Measurements from ENCODE around the gene RABL3.
A peak's percentile ranks its signal among the peaks of the same experiment; 100 is the strongest.
"Not testable (repeated sequence)": the region's sequence is repeated elsewhere in the genome, so short reads cannot be mapped to it uniquely, and the experiment has no call there.

The RABL3 gene

DNA sequence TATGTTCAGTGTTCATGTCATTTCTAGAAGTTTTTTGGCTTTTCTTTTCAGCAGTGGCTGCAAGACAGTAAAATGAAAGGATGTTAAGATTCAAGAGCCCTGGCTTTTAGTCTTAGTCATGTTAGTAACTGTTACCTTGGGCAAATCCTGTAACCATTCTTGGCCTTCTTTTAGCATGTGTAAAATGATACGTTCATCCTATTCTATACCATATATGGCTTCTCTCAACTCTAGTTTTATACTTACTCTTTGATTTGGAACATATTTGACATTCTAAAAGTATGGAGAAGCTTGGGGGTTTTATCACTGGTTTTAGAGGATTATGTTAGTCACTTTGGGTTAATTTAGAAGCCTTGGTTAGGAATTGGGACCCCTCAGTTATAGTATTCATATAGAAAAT, 20.3 kb upstream of the RABL3 start:
- Mint-ChIP-seq H3K4me1 (peaks cover 56% of the 10 kb centered on the region), H3K4me3 (no peak overlapping the region), H3K9me3 (no peaks in the 10 kb centered on the region), H3K36me3 (no peaks in the 10 kb centered on the region), H3K27ac (no peak overlapping the region)
- ATAC-seq (no peak), DNase-seq (ENCODE audit: low spot score in 2 of 2) (no peak)

DNA sequence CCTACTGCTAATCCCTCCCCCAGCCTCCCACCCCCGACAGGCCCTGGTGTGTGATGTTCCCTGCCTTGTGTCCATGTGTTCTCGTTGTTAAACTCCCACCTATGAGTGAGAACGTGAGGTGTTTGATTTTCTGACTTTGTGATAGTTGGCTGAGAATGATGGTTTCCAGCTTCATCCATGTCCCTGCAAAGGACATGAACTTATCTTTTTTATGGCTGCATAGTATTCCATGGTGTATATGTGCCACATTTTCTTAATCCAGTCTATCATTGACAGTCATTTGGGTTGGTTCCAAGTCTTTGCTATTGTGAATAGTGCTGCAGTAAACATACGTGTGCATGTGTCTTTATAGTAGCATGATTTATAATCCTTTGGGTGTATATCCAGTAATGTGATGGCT, 16.2 kb upstream of the RABL3 start:
- not testable (repeated sequence) for ATAC-seq; DNase-seq (ENCODE audit: low spot score in 2 of 2); H3K27ac Mint-ChIP-seq; H3K4me3 Mint-ChIP-seq; H3K36me3 Mint-ChIP-seq; H3K9me3 Mint-ChIP-seq
- H3K4me1 Mint-ChIP-seq = peaks cover 43% of the 10 kb centered on the region

DNA sequence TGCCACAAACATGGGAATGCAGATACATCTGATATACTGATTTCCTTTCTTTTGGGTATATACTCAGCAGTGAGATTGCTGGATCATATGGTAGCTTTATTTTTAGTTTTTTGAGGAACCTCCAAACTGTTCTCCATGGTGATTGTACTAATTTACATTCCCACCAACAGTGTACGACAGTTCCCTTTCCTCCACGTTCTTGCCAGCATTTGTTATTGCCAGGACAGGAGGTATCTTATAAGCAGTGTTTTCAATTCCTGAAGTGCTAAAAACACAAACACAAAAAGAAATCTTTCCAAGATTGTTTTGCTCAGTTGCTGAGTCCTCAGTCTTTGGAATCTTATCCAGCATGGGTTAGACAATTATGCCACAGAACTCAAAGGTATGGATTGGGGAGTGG, 13.7 kb upstream of the RABL3 start:
- ATAC-seq (no peak), DNase-seq (ENCODE audit: low spot score in 2 of 2) (no peak)
- no peak overlapping the region for H3K27ac Mint-ChIP-seq
- H3K36me3 Mint-ChIP-seq = peaks cover 12% of the 10 kb centered on the region
- H3K4me3 Mint-ChIP-seq = no peak overlapping the region
- H3K4me1 Mint-ChIP-seq = peaks cover 41% of the 10 kb centered on the region
- no peaks in the 10 kb centered on the region for H3K9me3 Mint-ChIP-seq

DNA sequence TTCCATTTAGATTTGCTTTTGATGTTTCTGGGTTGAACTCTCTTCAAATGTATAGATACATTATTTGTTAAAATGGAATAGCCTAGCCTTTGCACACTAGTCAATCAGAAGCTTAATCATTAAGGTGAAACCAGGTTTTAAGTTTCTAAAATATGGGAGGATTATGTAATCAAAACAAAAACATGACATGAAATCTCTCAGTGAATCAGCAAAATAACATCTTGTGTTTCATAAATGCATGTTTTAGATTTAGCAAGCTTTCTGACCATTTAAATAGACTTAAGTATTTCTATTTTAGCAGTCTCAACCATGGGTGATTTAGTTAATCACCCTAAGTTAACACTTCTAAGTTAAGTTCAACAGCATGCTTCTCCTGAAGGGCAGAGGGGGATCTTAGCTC, 11.5 kb upstream of the RABL3 start:
- DNase-seq (ENCODE audit: low spot score in 2 of 2) (no peak), ATAC-seq (no peak)
- H3K4me1 Mint-ChIP-seq = peaks cover 22% of the 10 kb centered on the region
- no peak overlapping the region for H3K4me3 Mint-ChIP-seq
- H3K27ac Mint-ChIP-seq = no peak overlapping the region
- H3K9me3 Mint-ChIP-seq = no peaks in the 10 kb centered on the region
- H3K36me3 Mint-ChIP-seq = peaks cover 22% of the 10 kb centered on the region

DNA sequence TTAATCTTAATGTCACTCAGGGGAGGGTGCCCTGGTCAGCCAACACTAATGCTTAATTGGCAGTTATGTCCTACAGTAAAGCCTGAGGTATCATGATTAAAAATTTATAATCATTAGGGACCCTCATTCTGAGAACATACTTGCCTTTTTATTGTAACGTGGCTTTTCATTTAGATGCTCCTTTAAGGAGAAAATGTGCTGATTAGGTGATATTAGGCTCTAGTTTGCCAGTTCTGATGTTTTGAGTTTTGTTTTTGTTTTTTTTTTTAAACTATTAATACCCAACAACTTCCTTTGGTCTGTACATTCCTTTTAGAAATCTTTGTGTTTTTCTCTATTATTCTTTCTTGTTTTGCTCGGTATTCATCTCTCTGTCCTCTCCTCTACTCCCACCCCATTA, 10.5 kb upstream of the RABL3 start:
- no peak for ATAC-seq
- no peaks in the 10 kb centered on the region for H3K9me3 Mint-ChIP-seq
- peaks cover 22% of the 10 kb centered on the region for H3K36me3 Mint-ChIP-seq
- no peak for DNase-seq (ENCODE audit: low spot score in 2 of 2)
- no peak overlapping the region for H3K27ac Mint-ChIP-seq
- no peak overlapping the region for H3K4me3 Mint-ChIP-seq
- H3K4me1 Mint-ChIP-seq = peaks cover 21% of the 10 kb centered on the region

DNA sequence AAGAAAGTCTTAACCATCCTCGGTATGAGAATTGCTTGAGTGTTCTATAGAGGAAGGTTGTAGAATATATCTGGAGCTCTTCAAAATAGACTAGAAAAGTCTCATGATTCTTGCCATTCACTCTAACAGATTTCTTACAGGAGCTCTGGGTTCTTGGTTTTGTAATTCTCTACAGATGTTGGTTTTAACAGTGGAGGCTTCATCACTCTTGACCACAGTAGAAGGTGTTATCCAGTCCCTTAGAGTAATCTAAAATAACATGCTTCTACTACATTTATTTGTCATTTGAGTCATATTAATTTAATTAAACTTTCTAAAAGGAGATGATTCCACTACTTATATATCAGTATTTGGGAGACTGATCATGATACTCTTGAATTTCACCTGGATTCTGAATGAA, 9.9 kb upstream of the RABL3 start:
- Mint-ChIP-seq H3K9me3 (no peaks in the 10 kb centered on the region), H3K36me3 (peaks cover 22% of the 10 kb centered on the region), H3K4me1 (peaks cover 20% of the 10 kb centered on the region), H3K4me3 (no peak overlapping the region), H3K27ac (no peak overlapping the region)
- no peak for DNase-seq (ENCODE audit: low spot score in 2 of 2)
- no peak for ATAC-seq

DNA sequence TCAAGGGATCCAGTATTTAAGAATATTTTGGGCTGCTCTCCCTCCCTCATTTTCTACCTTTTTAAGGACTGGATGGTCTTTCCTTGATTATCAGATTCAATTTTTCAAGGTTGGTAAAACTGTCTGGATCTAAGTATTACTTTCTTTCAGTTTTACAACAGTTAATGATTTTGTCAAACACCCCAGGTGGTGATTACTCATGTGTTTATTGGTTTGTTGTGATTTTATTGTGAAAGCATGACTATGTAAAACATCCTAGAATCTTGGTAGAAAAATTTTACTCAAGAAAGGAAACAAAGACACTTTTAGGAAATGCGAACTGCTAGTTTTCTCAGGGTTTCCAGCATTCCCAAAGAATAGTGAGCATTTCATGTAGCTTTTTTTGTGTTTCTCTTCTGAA, 7.5 kb upstream of the RABL3 start:
- DNase-seq (ENCODE audit: low spot score in 2 of 2) (no peak), ATAC-seq (no peak)
- Mint-ChIP-seq H3K9me3 (no peaks in the 10 kb centered on the region), H3K36me3 (peaks cover 22% of the 10 kb centered on the region), H3K4me1 (peaks cover 21% of the 10 kb centered on the region), H3K27ac (no peak overlapping the region), H3K4me3 (no peak overlapping the region)

DNA sequence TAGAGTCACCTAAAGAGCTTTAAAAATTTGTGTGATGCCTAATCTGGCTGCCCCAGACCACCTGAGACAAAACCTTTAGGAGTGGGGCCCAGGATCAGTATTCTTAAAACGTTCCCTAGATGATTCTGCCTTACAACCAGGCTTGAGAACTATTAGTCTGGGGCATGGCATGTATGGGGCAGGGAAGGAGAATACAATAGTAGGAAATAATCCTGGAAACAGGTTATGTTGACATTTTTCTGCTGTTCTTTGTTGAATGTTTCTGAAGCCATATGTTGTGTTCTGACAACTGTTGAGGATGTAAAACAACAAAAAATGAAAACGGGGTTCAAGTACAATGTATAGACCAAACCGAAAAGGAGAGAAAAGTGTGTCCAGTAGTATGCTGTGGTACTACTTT, 3.1 kb upstream of the RABL3 start:
- Mint-ChIP-seq H3K36me3 (peaks cover 14% of the 10 kb centered on the region), H3K4me3 (no peak overlapping the region), H3K27ac (no peak overlapping the region), H3K4me1 (peaks cover 27% of the 10 kb centered on the region), H3K9me3 (no peaks in the 10 kb centered on the region)
- DNase-seq (ENCODE audit: low spot score in 2 of 2) = no peak
- no peak for ATAC-seq

DNA sequence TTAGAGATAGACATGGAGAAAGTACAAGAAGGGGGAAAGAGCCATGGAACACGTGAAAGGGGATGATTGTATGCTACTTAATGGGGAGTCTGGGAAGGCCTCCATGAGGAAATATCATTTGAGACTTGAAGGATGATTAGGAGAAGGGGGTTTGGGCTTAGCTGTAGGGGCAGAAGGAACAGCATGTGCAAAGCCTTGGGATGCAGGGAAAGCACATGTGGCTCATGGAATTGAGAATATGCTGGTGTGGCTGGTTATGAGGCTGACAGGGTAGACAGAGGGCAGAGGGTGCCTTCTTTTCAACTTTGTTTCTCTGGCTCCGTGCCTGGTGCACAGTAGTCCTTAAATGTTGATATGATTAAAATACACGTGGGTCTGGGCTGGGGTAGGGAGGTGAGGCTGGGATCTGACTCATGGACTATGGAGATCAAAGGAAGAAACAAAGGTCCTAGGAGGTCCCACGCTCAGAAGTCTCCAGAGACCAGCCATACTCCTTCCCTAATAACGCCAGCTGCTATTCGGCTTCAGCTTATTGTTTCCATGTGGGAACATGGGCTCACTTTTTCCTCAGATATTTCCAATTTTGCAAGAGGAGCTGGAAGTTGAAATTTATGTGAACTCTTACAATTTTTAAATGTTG, 1.4 kb upstream of the RABL3 start:
- no peak for ATAC-seq
- Mint-ChIP-seq H3K36me3 (peaks cover 10% of the 10 kb centered on the region), H3K4me1 (peaks cover 27% of the 10 kb centered on the region), H3K9me3 (no peaks in the 10 kb centered on the region), H3K27ac (peak overlapping the region; percentile 97), H3K4me3 (peak overlapping the region; percentile 90)
- no peak for DNase-seq (ENCODE audit: low spot score in 2 of 2)

DNA sequence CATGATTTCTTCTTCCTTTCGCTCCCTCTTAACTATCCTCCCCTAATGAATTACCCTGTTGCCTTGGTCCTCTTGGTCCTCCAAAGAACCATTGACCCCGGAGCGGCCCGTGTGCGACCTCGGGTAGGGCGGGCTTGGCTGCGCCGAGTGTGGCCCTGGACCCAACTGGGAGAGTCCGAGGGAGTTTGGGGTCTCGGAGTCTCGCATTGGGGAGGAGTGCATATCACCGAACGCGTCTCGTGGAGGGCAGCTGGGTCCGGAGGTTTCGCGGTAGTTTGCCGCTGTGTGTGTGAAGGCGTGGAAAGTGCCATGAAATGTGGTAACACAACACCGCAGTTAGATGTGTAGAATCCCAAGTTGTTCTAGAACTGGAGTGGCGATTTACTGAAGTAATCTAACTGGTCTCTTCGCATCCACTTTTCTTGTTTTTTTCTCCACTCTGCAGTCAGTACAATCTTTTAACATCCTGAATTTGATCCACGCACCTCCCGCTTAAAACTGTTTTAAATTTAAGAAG, 591 bp upstream of the RABL3 start:
- DNase-seq (ENCODE audit: low spot score in 2 of 2) (no peak), ATAC-seq (peak; percentile 35)
- H3K4me1 Mint-ChIP-seq = peaks cover 27% of the 10 kb centered on the region
- H3K9me3 Mint-ChIP-seq = no peaks in the 10 kb centered on the region
- H3K36me3 Mint-ChIP-seq = peaks cover 10% of the 10 kb centered on the region
- H3K27ac Mint-ChIP-seq = peak overlapping the region; percentile 97
- H3K4me3 Mint-ChIP-seq = peak overlapping the region; percentile 90

DNA sequence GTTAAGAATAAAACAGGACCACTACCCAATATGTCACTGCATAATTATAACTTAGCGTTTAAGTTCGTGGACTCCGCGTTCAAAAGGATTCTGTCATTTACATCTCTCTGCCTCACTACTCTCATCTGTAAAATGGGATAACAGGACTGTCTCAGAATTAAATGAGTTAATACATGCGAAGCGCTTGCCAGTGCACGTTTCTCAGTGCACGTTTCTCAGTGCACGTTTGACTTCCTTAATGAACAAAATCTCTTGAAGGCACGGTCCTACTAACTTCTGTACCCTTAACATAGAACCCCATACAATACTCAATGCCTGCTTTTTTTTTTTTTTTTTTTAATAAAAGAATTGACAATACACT, 499 bp downstream of the RABL3 start:
- Mint-ChIP-seq H3K27ac (peak overlapping the region; percentile 97), H3K4me3 (peak overlapping the region; percentile 90), H3K9me3 (peaks cover 3% of the 10 kb centered on the region), H3K4me1 (peaks cover 27% of the 10 kb centered on the region), H3K36me3 (peaks cover 10% of the 10 kb centered on the region)
- DNase-seq (ENCODE audit: low spot score in 2 of 2) (peak in 1 of 2 donors; percentile 50), ATAC-seq (peak; percentile 1)

DNA sequence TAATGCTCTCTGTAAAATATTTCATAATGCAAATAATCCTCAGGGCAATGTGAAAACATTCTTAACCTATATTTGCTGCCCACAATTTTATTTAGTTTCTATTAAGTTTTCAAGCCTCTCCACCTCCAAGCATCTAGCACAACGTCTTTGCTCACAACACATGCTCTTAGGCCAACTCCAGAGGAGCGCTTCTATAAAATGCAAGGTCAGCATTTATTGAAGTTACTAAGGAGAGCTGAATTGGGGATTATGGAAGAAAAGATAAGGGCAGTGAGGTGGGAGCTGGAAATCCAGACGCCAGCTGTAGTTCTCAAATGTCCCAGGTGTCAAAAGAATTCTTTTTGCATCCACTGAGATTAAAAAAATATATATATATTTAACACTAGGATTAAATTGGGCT, 996 bp downstream of the RABL3 start:
- Mint-ChIP-seq H3K36me3 (peaks cover 10% of the 10 kb centered on the region), H3K27ac (peak overlapping the region; percentile 97), H3K9me3 (peaks cover 3% of the 10 kb centered on the region), H3K4me1 (peaks cover 27% of the 10 kb centered on the region), H3K4me3 (peak overlapping the region; percentile 90)
- ATAC-seq (no peak), DNase-seq (ENCODE audit: low spot score in 2 of 2) (no peak)

DNA sequence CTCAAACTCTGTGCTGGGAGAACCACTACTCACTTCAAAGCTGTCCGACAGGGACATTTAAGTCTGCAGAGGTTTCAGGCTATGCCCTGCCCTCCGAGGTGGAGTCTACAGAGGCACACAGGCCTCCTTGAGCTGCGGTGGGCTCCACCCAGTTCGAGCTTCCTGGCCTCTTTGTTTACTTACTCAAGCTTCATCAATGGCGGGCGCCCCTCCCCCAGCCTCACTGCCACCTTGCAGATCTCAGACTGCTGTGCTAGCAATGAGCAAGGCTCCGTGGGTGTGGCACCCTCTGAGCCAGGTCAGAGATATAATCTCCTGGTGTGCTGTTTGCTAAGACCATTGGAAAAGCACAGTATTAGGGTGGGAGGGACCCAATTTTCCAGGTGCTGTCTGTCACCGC, 4.3 kb downstream of the RABL3 start:
- H3K9me3 Mint-ChIP-seq; H3K27ac Mint-ChIP-seq; H3K4me3 Mint-ChIP-seq; H3K36me3 Mint-ChIP-seq; ATAC-seq; H3K4me1 Mint-ChIP-seq; DNase-seq (ENCODE audit: low spot score in 2 of 2): not testable (repeated sequence)

DNA sequence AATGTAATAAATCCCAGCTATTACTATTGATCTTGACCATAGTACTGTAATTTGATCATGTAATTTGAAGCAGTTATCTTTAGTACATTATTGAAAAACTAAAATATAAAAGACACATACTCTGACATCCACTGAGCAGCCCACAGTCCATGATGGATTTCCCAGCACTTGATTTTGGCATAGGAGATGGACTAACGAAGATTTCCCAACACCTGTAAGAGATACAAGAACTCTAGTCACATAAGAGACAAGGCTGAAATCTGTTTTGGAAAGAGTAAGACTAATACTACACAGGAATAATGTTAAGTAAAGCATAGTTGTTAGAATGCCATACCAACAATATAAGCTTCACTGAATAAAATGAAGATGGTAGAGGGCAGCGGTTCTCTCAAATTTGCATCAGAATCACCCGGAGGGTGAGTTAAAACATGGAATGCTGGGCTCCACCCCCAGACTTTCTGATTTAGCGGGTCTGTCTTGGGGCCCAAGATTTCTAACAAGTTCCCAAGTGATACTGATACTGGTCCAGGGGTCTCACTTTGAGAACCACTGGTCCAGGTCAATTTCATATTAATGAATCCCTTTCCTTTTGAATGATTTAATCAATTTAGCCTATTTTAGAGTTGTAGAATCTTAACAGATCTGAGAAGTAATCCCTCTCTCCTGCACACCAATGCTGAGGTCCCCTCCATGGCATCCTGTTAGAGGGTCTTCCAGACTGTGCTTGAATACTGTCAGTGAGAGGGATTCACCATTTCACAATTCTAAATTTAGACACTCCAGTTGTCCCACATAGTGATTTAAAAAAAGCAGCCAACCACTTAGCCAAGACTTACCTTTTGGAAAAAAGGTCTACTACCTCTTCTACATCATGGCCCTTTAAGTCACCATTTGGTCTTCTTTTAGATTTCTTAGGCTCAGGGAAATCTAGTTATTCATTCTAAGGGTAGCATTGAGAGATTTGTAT, 11.5 kb downstream of the RABL3 start:
- no peak overlapping the region for H3K4me3 Mint-ChIP-seq
- no peak overlapping the region for H3K27ac Mint-ChIP-seq
- H3K9me3 Mint-ChIP-seq = peaks cover 4% of the 10 kb centered on the region
- peaks cover 24% of the 10 kb centered on the region for H3K36me3 Mint-ChIP-seq
- ATAC-seq = no peak
- H3K4me1 Mint-ChIP-seq = no peaks in the 10 kb centered on the region
- no peak for DNase-seq (ENCODE audit: low spot score in 2 of 2)

DNA sequence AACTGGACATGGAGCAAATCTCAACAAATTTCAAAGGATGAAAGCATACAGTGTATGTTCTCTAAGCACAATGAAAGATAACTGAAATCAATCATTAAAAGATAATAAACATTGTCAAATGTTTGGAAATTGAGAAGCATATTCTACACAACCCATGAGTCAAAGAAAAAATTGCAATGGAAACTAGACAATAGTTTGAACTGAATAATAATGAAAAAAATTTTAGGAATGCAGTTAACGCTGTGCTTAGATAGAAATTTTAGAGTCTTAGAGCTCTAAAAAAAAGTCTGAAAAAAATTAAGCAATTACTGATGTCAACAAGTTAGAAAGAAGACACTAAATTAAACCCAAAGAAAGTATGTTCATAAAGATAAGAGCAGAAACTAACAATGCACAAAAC, 15.5 kb downstream of the RABL3 start:
- H3K9me3 Mint-ChIP-seq = no peaks in the 10 kb centered on the region
- H3K27ac Mint-ChIP-seq = no peak overlapping the region
- H3K36me3 Mint-ChIP-seq = peaks cover 24% of the 10 kb centered on the region
- H3K4me1 Mint-ChIP-seq = no peaks in the 10 kb centered on the region
- no peak overlapping the region for H3K4me3 Mint-ChIP-seq
- DNase-seq (ENCODE audit: low spot score in 2 of 2) = no peak
- no peak for ATAC-seq

Measured in stimulated activated effector memory CD8-positive, alpha-beta T cell treated with anti-CD3 and anti-CD28 coated beads, Interleukin-12 subunit alpha, Interleukin-12 subunit beta, amount 100 ng/mL, for 72 hours (primary cell).